GM21360 (cell line): Measurements from ENCODE around the gene RRBP1.

Experiments used
- ATAC-seq: cut with Tn5 transposase; IDR thresholded peaks from one replicate; pipeline ENCODE4 v1.9.1; 2021; ENCODE audit warnings: mild to moderate bottlenecking, moderate library complexity; ENCODE audit not compliant: unreplicated experiment

Gene RRBP1

DNA sequence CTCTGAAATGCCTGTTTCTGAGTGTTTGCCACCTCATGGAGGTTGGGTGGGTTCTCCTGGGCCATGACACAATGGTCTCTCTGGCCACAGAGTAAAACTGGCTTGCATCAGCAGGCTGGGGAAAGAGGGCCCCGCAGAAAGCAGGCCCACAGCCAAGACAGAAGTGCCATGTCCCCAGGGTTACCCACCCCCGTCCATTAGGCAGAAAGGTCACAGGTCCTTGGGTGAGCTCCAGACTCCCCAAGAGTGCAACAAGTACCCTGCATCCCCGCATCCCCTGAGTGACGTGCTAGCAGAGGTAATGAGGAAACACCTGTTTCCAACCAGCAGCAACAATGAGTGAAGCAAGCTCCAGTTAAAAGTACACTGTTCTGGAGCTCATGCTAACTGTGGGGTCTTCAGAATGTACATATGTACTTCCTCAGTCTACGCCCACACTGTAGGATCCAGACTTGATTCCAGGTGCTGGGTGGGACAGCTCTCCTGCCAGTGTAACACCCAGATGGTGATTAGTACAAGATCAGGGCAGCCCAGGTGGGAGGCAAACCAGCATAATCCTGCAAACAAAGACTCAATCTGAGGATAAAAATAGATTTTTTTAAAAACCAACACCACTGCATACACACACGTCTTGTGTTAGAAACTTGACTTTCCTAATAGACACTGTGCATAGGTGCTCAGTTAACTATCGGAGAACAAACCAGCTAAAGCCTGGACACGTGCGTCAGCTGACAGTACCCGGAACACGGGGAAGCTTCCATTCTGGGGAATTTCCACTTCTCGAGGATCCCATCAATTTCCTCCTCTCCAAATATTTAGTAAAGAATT is 31.5 kb downstream of the RRBP1 start:
- ATAC-seq = no peak

- no peak for ATAC-seq
Observed at GRCh38 chr20:17648791-17649730, 33.0 kb downstream of the RRBP1 start.

- no peak for ATAC-seq
Observed at GRCh38 chr20:17648315-17648646, 33.8 kb downstream of the RRBP1 start.

- no peak for ATAC-seq
Observed at GRCh38 chr20:17647391-17648314, 34.4 kb downstream of the RRBP1 start.

- ATAC-seq = no peak
Observed at GRCh38 chr20:17646961-17647301, 35.1 kb downstream of the RRBP1 start.

- no peak for ATAC-seq
Observed at GRCh38 chr20:17646209-17646960, 35.7 kb downstream of the RRBP1 start.

DNA sequence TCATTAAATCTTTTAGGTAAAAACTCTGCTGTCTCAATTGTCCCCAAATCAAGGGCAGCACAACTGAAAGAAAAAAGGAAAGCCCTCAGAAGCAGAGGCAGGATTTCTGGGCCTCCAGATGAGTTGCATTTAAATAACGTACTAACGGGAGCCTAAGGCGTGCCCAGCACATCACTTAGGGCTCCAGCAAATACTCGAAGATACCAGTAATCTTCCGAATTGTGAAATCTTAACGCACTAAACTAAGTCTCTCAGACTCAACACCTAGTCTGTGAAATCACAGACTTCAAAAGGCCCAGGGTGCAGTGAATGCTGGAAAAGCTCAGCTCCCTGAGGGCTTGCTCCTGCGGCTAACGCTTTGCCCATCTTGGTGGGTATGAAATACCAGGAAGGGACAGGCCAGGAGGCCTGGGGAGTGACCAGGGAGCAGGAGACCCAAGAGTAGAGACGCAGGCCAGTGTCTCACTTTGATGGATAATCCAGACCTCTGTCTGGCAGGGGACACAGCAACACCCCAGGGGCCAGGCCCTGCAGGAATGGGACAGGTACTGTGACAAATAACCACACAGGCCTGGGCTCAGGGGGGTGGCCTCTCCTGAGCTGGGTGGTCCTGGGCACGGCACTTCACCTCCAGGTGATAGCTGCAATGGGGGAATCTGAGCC is 36.4 kb downstream of the RRBP1 start:
- ATAC-seq = no peak

DNA sequence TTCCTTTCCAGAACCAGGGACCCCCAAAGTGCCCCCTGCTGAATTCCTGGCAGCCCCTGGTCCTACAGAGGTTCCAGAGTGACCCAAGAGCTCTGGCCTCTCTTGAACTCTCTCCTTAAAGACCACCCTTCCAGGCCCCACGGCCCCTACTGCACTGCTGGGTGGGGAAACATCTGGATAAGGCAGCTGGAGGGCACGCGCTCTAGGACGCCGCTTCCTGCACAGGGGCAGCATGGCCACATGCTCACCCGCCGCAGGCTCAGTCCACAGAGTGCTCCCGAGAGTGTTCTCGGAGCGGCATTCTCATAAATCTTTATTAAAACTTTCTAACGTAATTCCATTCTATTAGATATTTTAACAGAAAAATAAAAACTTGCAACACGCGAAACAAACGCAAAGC is 37.0 kb downstream of the RRBP1 start:
- no peak for ATAC-seq

DNA sequence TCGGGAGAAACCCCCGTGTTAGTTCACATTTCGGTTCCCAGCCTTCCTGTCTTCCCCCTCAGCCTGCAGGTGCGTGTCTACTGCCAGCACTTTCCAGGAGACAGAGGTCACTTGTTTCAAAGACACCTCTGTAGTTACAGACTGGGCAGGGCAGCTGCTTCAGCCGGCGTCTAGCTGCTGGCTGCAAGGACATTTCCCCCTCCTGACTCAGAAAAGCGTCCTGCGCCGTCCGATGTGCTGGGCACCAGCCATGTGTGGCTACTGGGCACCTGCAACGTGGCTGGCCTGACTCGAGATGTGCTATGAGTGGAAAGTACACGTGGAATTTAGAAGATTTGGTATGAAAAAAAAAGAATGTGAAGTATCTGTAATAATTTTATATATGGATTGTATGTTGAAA is 37.6 kb downstream of the RRBP1 start:
- no peak for ATAC-seq

DNA sequence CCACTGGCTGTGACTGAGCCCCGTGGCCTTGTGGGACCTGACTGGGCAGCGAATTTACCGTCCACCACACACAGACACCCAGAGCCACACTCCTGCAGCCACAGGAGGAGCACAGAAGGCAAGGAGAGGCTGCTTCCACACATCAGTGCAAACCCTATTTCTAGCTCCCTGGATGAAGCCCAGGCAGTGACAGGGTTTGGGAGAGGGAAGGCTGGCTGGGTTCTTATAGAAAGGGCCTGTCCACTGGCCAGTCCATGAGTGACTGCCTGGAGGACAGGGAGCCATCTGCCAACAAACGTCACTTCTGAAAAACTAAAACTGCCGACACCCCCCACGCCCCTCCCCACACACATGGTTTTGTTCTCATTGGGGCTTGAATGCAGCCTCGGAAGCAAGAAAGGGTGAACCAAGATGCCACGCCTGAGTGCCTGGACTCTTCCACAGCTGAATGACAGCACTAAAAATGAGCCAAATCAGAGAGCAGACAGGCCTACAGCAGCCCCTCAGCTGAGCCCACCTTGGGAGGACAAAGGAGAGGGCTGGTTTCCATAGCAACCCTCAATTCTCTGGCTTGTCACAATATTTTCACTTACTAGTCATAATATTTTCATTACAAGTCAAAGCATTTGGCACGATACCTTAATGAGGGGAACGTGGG is 38.4 kb downstream of the RRBP1 start:
- ATAC-seq = no peak

DNA sequence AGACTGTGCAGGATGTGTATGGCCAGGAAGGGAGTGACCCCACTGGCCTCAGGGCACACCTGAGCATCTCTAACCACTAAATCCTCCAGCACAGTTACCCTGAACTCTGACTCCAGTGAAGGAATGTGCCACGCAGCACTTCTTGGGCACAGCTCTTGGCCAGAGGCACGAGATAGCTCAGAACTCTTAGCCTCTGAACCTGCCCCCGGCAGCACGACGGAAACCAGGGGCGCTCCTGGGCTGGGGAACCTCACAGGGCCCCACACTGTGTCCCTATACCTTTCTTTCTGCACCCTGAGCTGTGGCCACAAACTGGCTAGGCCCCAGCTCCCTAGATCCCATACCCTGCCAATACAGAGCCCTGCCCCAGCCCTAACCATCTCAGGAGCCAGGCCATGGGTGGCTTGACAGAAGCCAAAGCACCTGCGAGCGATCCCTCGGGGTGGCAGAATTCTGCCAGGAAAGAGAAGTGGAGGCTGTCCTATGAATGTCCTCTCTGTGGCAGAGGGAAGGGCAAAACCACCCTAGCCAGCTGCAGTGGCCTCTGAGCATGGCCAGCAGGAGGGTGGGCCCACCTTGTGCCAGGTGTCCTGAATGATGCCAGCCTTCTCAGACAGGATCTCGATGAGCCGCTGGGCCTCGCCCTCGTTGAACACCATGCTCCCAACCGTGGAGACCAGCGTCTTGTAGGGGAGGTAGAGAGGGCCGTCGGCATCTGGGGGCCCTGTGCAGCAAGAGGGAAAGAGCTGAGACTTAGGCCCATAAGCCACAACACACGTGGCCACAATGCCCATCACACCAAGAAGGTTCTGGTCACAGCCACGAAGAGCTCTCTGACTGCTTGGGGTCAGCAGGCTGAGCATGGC is 39.4 kb downstream of the RRBP1 start:
- ATAC-seq = no peak

DNA sequence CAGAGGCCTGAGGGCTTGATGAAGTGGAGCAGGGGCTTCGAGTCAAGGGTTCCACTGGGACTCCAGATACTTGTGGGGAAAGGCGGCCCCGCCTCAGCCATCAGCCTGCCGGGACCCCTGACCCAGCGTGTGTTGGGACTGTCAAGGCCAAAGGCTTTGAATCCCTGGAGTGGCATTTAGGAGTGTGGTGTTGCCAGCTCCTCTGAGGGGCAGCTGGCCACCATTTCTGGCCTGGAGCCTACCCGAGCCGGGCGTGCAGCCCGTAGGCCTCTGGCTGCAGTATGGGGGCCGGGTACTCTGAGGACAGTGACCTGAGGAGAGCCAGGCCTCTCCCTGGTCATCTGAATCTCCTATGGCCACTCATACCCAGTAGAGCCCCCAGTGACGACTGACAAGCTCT is 40.0 kb downstream of the RRBP1 start:
- no peak for ATAC-seq

GRCh38 chr20:17641520-17641964 is 40.5 kb downstream of the RRBP1 start:
- no peak for ATAC-seq

- no peak for ATAC-seq
Observed at GRCh38 chr20:17640875-17641378, 41.1 kb downstream of the RRBP1 start.

GRCh38 chr20:17640146-17640874 is 41.7 kb downstream of the RRBP1 start:
- ATAC-seq = no peak

DNA sequence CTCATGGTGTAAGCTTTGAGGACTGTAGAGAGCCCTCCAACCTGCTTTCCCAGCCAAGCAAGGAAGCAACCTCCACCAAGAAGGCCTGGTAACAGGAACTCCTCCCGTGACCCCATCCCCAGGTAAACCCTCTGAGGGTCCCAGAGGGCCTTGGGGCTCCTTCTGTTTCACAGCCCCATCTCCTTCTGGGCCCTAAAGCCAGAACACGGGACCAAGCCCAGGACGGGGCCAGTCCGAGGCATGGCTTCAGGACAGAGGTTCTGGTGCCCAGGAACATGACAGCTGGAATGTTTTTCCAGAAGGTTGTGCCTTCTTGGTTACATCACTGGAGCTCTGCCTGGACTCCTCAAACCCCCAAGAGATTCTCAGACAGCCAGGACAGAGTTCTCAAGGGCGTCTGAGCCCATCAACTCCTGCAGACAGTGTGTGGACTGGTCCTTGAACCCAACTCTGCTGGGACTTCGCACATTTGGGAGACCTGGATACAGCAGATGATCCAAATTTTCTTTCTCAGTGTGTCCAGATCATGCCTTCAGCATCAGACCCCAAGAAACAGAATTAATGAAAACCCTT is 43.1 kb downstream of the RRBP1 start:
- no peak for ATAC-seq

GRCh38 chr20:17637985-17638640 is 43.9 kb downstream of the RRBP1 start:
- no peak for ATAC-seq
